HepG2 (cell line): ENCODE measurements around the gene DGKD. TPM values are rescaled to one million over a fixed set of nuclear protein-coding genes. Genes with fewer than 3 reads are reported as not detected.
A peak's percentile ranks its signal among the peaks of the same experiment; 100 is the strongest.

ENCODE experiments used
- ATAC-seq: fragments of 200-7000 bp; cut with Tn5 transposase; 3 replicates; pipeline ENCODE4 v1.9.1; 2020; ENCODE audit warnings: mild to moderate bottlenecking, moderate library complexity
- BruUV-seq: library from RNA; stranded (reverse); fragments of 400-500 nt; replicated peaks from 2 replicates; lab custom pipeline; 2021; lab: Mats Ljungman, UMichigan
- CTCF ChIA-PET: fragments of 300-600 bp; formaldehyde crosslinking; extraction: SDS; loops from one replicate; lab custom pipeline; 2021; ENCODE audit warnings: low total read pairs, inconsistent platforms, low intra/inter-chr PET ratio; lab: Yijun Ruan, JAX
- POLR2A ChIA-PET: fragments of 350-600 bp; sonication (Branson Sonifier 250); formaldehyde crosslinking; loops from one replicate; lab custom pipeline; 2020; ENCODE audit warnings: antibody characterized with exemption, inconsistent platforms; lab: Yijun Ruan, JAX
- DNase-seq: peaks from one replicate; pipeline ENCODE4 v3.0.0-alpha.2; 2015; ENCODE audit warnings: low spot score
- FAIRE-seq: peaks from 3 replicates; lab custom pipeline; 2011; peaks lifted over from hg19 to GRCh38; lab: Jason Lieb, UNC
- H2AFZ ChIP-seq: one replicate; pipeline ENCODE4 v1.6.1; 2011; ENCODE audit warnings: low read length, inconsistent platforms
- H3K27ac ChIP-seq: fragments of 300-600 bp; 3 replicates; pipeline ENCODE4 v1.8.0; 2011; ENCODE audit warnings: mixed run types, mild to moderate bottlenecking, mixed read lengths, low read length, inconsistent platforms; ENCODE audit not compliant: insufficient read depth; ENCODE audit errors: extremely low read length
- H3K27me3 ChIP-seq, 2 experiments: fragments of 200-600 bp in 1 of 2; 2 replicates in 1 of 2; 3 replicates in 1 of 2; pipeline versions ENCODE4 v1.6.0 to v1.8.0; 2011; ENCODE audit warnings: low read length in 2 of 2, mild to moderate bottlenecking in 2 of 2, moderate library complexity in 2 of 2, inconsistent platforms in 1 of 2; ENCODE audit not compliant: insufficient read depth in 2 of 2, control insufficient read depth in 1 of 2
- H3K36me3 ChIP-seq, 2 experiments: fragments of 200-600 bp in 1 of 2; replicated peaks in 1 of 2; 2 replicates in 1 of 2; 3 replicates in 1 of 2; pipeline versions ENCODE4 v1.5.1 to v1.8.0; 2011; ENCODE audit warnings: low read length in 2 of 2, inconsistent platforms in 1 of 2; ENCODE audit not compliant: insufficient read depth in 2 of 2, control insufficient read depth in 1 of 2
- H3K4me1 ChIP-seq: 2 replicates; pipeline ENCODE4 v1.5.1; 2012; ENCODE audit warnings: low read length, inconsistent platforms; ENCODE audit not compliant: insufficient read depth
- H3K4me2 ChIP-seq: 2 replicates; pipeline ENCODE4 v1.6.0; 2011; ENCODE audit warnings: low read depth, low read length, inconsistent platforms
- H3K4me3 ChIP-seq, 3 experiments: fragments of 200-600 bp in 1 of 3; sonication (generic), shearing (Covaris generic) in 1 of 3; replicated peaks in 1 of 3; 2 replicates each; pipeline ENCODE4 v1.5.1; 2011 to 2016; ENCODE audit warnings: low read length in 3 of 3, inconsistent platforms in 2 of 3, low read depth in 2 of 3, mild to moderate bottlenecking in 2 of 3, control low read depth in 1 of 3, mixed read lengths in 1 of 3; ENCODE audit not compliant: insufficient read depth in 1 of 3
- H3K79me2 ChIP-seq: one replicate; pipeline ENCODE4 v1.6.1; 2011; ENCODE audit warnings: low read length, inconsistent platforms; ENCODE audit not compliant: insufficient read depth
- H3K9ac ChIP-seq: 2 replicates; pipeline ENCODE4 v1.6.0; 2011; ENCODE audit warnings: mild to moderate bottlenecking, low read depth, low read length, inconsistent platforms; ENCODE audit not compliant: insufficient read depth
- H3K9me3 ChIP-seq: 2 replicates; pipeline ENCODE4 v1.5.1; 2012; ENCODE audit warnings: mild to moderate bottlenecking, low read length
- H4K20me1 ChIP-seq: 2 replicates; pipeline ENCODE4 v1.6.0; 2011; ENCODE audit warnings: inconsistent platforms, mild to moderate bottlenecking, low read length, moderate library complexity; ENCODE audit not compliant: insufficient read depth
- ADNP ChIP-seq: sonication (generic); formaldehyde crosslinking; IDR thresholded peaks from 2 replicates; pipeline ENCODE4 v1.4.0; 2020; ENCODE audit warnings: missing genetic modification reagents
- FOSL1 ChIP-seq: sonication (generic); formaldehyde crosslinking; IDR thresholded peaks from 2 replicates; pipeline ENCODE4 v1.9.0; 2021; ENCODE audit warnings: missing genetic modification reagents, borderline replicate concordance
- FOSL2 ChIP-seq: sonication (generic); formaldehyde crosslinking; IDR thresholded peaks from 2 replicates; pipeline ENCODE4 v1.4.0; 2020; ENCODE audit warnings: missing genetic modification reagents
- JUN ChIP-seq: sonication (generic); formaldehyde crosslinking; IDR thresholded peaks from 2 replicates; pipeline ENCODE4 v1.4.0; 2020; ENCODE audit warnings: mild to moderate bottlenecking, missing genetic modification reagents
- JUND ChIP-seq: sonication (generic); formaldehyde crosslinking; IDR thresholded peaks from 2 replicates; pipeline ENCODE4 v1.8.0; 2022; ENCODE audit warnings: mild to moderate bottlenecking, missing genetic modification reagents
- KDM1A ChIP-seq: IDR thresholded peaks from 2 replicates; pipeline ENCODE4 v1.6.1; 2016; ENCODE audit warnings: missing compliant biosample characterization
- MAFF ChIP-seq: IDR thresholded peaks from 2 replicates; pipeline ENCODE4 v1.6.1; 2011; ENCODE audit warnings: low read depth, low read length, improper control_type of control experiment
- MYNN ChIP-seq: sonication (generic); formaldehyde crosslinking; IDR thresholded peaks from 2 replicates; pipeline ENCODE4 v1.4.0; 2020; ENCODE audit warnings: mild to moderate bottlenecking, low read depth, missing genetic modification reagents
- MZF1 ChIP-seq: sonication (generic); formaldehyde crosslinking; IDR thresholded peaks from 2 replicates; pipeline ENCODE4 v1.8.1; 2023; ENCODE audit warnings: mild to moderate bottlenecking, missing genetic modification reagents, borderline replicate concordance
- SAP130 ChIP-seq: IDR thresholded peaks from 2 replicates; pipeline ENCODE4 v1.6.1; 2016; ENCODE audit warnings: low read depth
- SATB2 ChIP-seq: sonication (generic); formaldehyde crosslinking; IDR thresholded peaks from 2 replicates; pipeline ENCODE4 v1.5.0; 2020; ENCODE audit warnings: missing genetic modification reagents
- SOX6 ChIP-seq, 2 experiments: fragments of 450-650 bp in 1 of 2; sonication (generic) in 1 of 2; formaldehyde crosslinking in 1 of 2; IDR thresholded peaks; 2 replicates each; pipeline versions ENCODE4 v1.4.0 to v1.6.1; 2017 to 2020; ENCODE audit warnings: antibody characterized with exemption in 1 of 2, mild to moderate bottlenecking in 1 of 2, missing genetic modification reagents in 1 of 2
- SP1 ChIP-seq, 2 experiments: fragments of 450-650 bp in 1 of 2; sonication (generic) in 1 of 2; formaldehyde crosslinking in 1 of 2; IDR thresholded peaks; 2 replicates each; pipeline versions ENCODE4 v1.4.0 to v1.6.1; 2016 to 2020; ENCODE audit warnings: missing genetic modification reagents in 1 of 2
- TEAD3 ChIP-seq: optimal IDR thresholded peaks from 2 replicates; pipeline ENCODE3; 2016; ENCODE audit warnings: borderline replicate concordance
- XRCC5 ChIP-seq: fragments of 200-400 bp; formaldehyde crosslinking; optimal IDR thresholded peaks from 2 replicates; pipeline ENCODE3; 2017; ENCODE audit warnings: mild to moderate bottlenecking, low read length
- ZNF253 ChIP-seq: sonication (generic); formaldehyde crosslinking; IDR thresholded peaks from 2 replicates; pipeline ENCODE4 v1.8.0; 2022; ENCODE audit warnings: mild to moderate bottlenecking, missing genetic modification reagents, borderline replicate concordance
- ZNF790 ChIP-seq: sonication (generic); formaldehyde crosslinking; IDR thresholded peaks from 2 replicates; pipeline ENCODE4 v1.8.0; 2022; ENCODE audit warnings: missing genetic modification reagents, mild to moderate bottlenecking, borderline replicate concordance
- ZZZ3 ChIP-seq: sonication (generic); formaldehyde crosslinking; IDR thresholded peaks from 2 replicates; pipeline ENCODE4 v1.4.0; 2020; ENCODE audit warnings: missing genetic modification reagents, mild to moderate bottlenecking, borderline replicate concordance
- WGBS: methylation state at CpG from one replicate; pipeline ENCODE4 v1.1.6; 2017; ENCODE audit warnings: low lambda C conversion rate; 5-methylcytosine and 5-hydroxymethylcytosine counted together
- in situ Hi-C: cut with HindIII; loops from 2 replicates; pipeline ENCODE4 v1.10.0; 2017; ENCODE audit warnings: low pct_unique_long_range_greater_than_20kb; ENCODE audit not compliant: extremely low pct_ligation_motif_present
- intact Hi-C: fragments of 100-400 bp; cut with micrococcal nuclease; formaldehyde crosslinking; loops from one replicate; pipeline ENCODE4 v1.10.0; 2022; ENCODE audit not compliant: unreplicated experiment
- polyA plus RNA-seq, 8 experiments: library from polyadenylated mRNA; depleted of rRNA in 3 of 8; stranded (reverse) in 7 of 8; unstranded in 1 of 8; fragments of >200 nt; fragmentation: Illumina TruSeq in 4 of 8; extraction: Trizol in 4 of 8; gene quantifications; 2 replicates each; pipeline versions ENCODE4 v1.2.1 to v1.2.3, GENCODE V29; 2011 to 2016; ENCODE audit warnings: low read depth in 4 of 8, missing spikeins in 1 of 8, mixed read lengths in 1 of 8; ENCODE audit not compliant: insufficient read depth in 1 of 8
- total RNA-seq, 5 experiments: library from RNA; depleted of rRNA; stranded (reverse); fragments of >200 nt; fragmentation: Illumina TruSeq; extraction: Trizol; gene quantifications; 2 replicates each; pipeline ENCODE4 v1.2.3, GENCODE V29; 2016; ENCODE audit warnings: low read depth in 1 of 5
- TF ChIP-seq, protein P1 (sequence below): IDR thresholded peaks from 2 replicates; pipeline ENCODE4 v1.6.1; 2016; ENCODE audit warnings: mild to moderate bottlenecking
- TF ChIP-seq, protein P2 (sequence below): sonication (generic); formaldehyde crosslinking; IDR thresholded peaks from 2 replicates; pipeline ENCODE4 v1.5.1; 2020; ENCODE audit warnings: missing genetic modification reagents, mild to moderate bottlenecking, borderline replicate concordance
- TF ChIP-seq, protein P3 (sequence below): sonication (generic); formaldehyde crosslinking; IDR thresholded peaks from 2 replicates; pipeline ENCODE4 v1.8.0; 2023; ENCODE audit warnings: mild to moderate bottlenecking, missing genetic modification reagents

Gene DGKD
- total and polyA plus RNA-seq, 2 of the 13 experiments (the other 11 are each of a cell fraction or from before 2014, with no cell fraction given), result 24.5 to 33.2 TPM

DNA sequence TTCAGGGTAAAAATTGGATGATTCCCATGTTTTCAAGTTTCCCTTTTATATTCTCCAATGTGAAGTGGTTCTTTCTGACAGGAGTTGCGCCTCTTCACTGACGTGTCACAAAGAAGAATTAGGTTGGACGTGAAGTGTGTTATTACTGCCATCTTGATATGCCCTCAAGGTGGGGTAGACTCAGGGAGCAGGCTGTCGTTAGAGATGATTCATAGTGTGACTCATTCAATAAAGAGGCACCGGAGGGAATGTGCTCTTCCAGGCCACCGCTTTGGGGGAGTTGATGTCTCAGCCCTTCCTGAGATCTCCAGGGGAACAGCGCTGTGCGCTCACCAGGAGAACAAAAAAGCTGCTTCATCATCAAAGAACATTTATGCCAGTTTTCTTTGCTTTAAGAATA is 3.6 kb upstream of the DGKD start:
- Histone ChIP-seq H3K27me3 (no peaks in the 10 kb centered on the region; a peak in 1 of 5 replicates), H3K9ac (no peak overlapping the region), H3K9me3 (no peaks in the 10 kb centered on the region), H3K36me3 (no peaks in the 10 kb centered on the region), H3K4me3 (no peak overlapping the region), H3K4me1 (peaks cover 77% of the 10 kb centered on the region), H3K27ac (no peak overlapping the region), H4K20me1 (0 out of 2 replicates have a peak, but pooled peaks cover 6% of the 10 kb centered on the region), H3K4me2 (no peak overlapping the region), H3K79me2 (peaks cover 9% of the 10 kb centered on the region), H2AFZ (no peak overlapping the region)
- DNase-seq (peak; percentile 62), FAIRE-seq (peak; percentile 4), ATAC-seq (no peak)
- 49% methylated on average over 8 of the region's 8 CpGs for WGBS
- no TSS peak for BruUV-seq
- in situ Hi-C loops, result no loop called here
- intact Hi-C loops, result loop anchor here (10.0 kb wide), 2 partner anchors 94 to 96 kb away; partner anchors contain the start of gene ATG16L1
- CTCF ChIA-PET, result no interaction called here
- POLR2A ChIA-PET, result no interaction called here
- TF ChIP-seq, protein P1, sequence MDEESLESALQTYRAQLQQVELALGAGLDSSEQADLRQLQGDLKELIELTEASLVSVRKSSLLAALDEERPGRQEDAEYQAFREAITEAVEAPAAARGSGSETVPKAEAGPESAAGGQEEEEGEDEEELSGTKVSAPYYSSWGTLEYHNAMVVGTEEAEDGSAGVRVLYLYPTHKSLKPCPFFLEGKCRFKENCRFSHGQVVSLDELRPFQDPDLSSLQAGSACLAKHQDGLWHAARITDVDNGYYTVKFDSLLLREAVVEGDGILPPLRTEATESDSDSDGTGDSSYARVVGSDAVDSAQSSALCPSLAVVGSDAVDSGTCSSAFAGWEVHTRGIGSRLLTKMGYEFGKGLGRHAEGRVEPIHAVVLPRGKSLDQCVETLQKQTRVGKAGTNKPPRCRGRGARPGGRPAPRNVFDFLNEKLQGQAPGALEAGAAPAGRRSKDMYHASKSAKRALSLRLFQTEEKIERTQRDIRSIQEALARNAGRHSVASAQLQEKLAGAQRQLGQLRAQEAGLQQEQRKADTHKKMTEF, result no peak
- TF ChIP-seq ZZZ3 (CRISPR knock-in tag) (no peak), MYNN (CRISPR knock-in tag) (no peak), ADNP (CRISPR knock-in tag) (no peak), JUND (CRISPR knock-in tag) (0 out of 2 replicates have a peak, but pooled peaks have one; percentile 52), SP1 (IDR thresholded peaks at IDR 0.05) (no peak), SP1 (CRISPR knock-in tag; IDR thresholded peaks at IDR 0.05) (no peak), KDM1A (CRISPR knock-in tag) (no peak), ZNF253 (CRISPR knock-in tag) (no peak), SATB2 (no peak), XRCC5 (peak; percentile 32), MZF1 (CRISPR knock-in tag) (no peak), JUN (CRISPR knock-in tag) (peak; percentile 35; the same call in 1 of the 2 replicates), TEAD3 (peak; percentile 42), ZNF790 (CRISPR knock-in tag) (no peak), FOSL1 (CRISPR knock-in tag) (0 out of 2 replicates have a peak, but pooled peaks have one; percentile 63), SOX6 (IDR thresholded peaks at IDR 0.05) (no peak), SOX6 (CRISPR knock-in tag; IDR thresholded peaks at IDR 0.05) (no peak), FOSL2 (CRISPR knock-in tag) (peak; percentile 96), MAFF (no peak), SAP130 (CRISPR knock-in tag) (0 out of 2 replicates have a peak, but pooled peaks have one; percentile 29)
- TF ChIP-seq, protein P2, sequence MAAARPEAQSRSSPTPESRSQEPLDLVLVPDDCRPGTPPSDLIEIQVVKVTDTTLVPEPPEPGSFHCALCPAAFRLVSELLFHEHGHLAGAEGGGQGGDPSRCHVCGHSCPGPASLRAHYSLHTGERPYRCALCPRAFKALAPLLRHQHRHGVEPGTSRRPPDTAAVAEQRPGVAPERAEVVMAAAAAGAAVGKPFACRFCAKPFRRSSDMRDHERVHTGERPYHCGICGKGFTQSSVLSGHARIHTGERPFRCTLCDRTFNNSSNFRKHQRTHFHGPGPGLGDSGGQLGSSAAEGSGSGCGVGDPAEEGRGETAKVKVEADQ (CRISPR knock-in tag), result no peak
- TF ChIP-seq, protein P3, sequence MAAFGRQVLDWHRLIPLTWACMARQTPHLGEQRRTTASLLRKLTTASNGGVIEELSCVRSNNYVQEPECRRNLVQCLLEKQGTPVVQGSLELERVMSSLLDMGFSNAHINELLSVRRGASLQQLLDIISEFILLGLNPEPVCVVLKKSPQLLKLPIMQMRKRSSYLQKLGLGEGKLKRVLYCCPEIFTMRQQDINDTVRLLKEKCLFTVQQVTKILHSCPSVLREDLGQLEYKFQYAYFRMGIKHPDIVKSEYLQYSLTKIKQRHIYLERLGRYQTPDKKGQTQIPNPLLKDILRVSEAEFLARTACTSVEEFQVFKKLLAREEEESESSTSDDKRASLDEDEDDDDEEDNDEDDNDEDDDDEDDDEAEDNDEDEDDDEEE (CRISPR knock-in tag), result no peak
